Adrenal gland (tissue), 5 donors: Measurements from ENCODE around the gene MUC20.
"Not testable (repeated sequence)": the region's sequence is repeated elsewhere in the genome, so short reads cannot be mapped to it uniquely, and the experiment has no call there.

Source experiments
- CTCF ChIP-seq, 6 experiments: fragments of 450-650 bp in 4 of 6; fragments of 200-600 bp in 2 of 6; sonication (generic) in 1 of 6; IDR thresholded peaks; 1 replicate in 5 of 6; 2 replicates in 1 of 6; pipeline versions ENCODE4 v1.5.1 to v1.8.0; 2016 to 2021; ENCODE audit warnings: antibody characterized with exemption in 6 of 6, mild to moderate bottlenecking in 2 of 6, moderate library complexity in 1 of 6
- POLR2A ChIP-seq, 2 donors: fragments of 450-650 bp; IDR thresholded peaks; one replicate each; pipeline ENCODE4 v1.6.1; 2017; ENCODE audit warnings: antibody characterized with exemption in 2 of 2, mild to moderate bottlenecking in 2 of 2, moderate library complexity in 1 of 2
- donor health status: DM: no; HTN: no; CAD: no.

DNA sequence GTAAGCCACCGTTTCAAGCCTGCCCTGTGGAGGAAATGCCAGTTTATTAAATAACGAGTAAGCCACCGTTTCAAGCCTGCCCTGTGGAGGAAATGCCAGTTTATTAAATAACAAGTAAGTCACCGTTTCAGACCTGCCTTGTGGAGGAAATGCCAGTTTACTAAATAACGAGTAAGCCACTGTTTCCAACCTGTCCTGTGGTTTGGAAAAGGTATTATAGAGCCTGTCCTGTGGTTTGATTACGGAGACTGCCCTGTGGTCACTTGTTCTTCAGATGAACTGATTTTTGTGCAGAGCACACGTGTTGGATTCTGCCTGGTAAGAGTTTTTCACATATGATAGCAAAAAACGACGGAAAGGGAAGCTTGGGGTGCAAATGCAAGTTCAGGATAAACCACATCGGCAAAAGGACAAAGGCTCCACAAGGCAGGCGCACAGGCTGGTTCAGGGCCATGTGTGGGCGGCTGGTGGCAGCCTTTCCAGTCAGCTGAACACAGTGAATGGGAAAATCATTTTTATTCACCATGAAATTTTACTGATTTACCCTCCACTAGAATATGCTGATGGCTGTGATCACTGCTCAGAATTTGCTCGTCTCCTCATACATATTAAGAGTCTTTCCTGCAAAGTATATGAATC, 38.6 kb upstream of the MUC20 start:
- not testable (repeated sequence) for TF ChIP-seq CTCF, POLR2A (IDR thresholded peaks at IDR 0.05)
